ENCODE results near the gene ZBTB46. TPM values are rescaled to one million over a fixed set of nuclear protein-coding genes. Genes with fewer than 3 reads are reported as not detected.
A peak's percentile ranks its signal among the peaks of the same experiment; 100 is the strongest.

Gene ZBTB46
- total RNA-seq, 1 experiment from 2014 or later, result not detected

- Histone ChIP-seq H2AFZ (ENCODE audit: low read length) (no peak overlapping the region), H3K9ac (ENCODE audit: low read length) (no peak overlapping the region), H3K36me3 (ENCODE audit: insufficient read depth, low read length) (no peaks in the 10 kb centered on the region), H4K20me1 (ENCODE audit: insufficient read depth, low read depth, low read length) (no peaks in the 10 kb centered on the region), H3K27me3 (ENCODE audit: low read length) (no peaks in the 10 kb centered on the region), H3K4me1 (ENCODE audit: low read length) (no peaks in the 10 kb centered on the region), H3K9me2 (replicated peaks; ENCODE audit: insufficient read depth, low read length) (no peaks in the 10 kb centered on the region), H3K4me2 (ENCODE audit: low read depth, low read length, poor library complexity, severe bottlenecking) (no peak overlapping the region), H3K9me3 (ENCODE audit: low read length) (no peaks in the 10 kb centered on the region), H3K27ac (ENCODE audit: low read length) (no peak overlapping the region), H3K4me3 (ENCODE audit: low read length) (no peak overlapping the region), H3K79me2 (ENCODE audit: low read length) (no peaks in the 10 kb centered on the region)
- DNase-seq, result no peak
Observed at GRCh38 chr20:63759377-63759901, 71.6 kb downstream of the ZBTB46 start.

- DNase-seq, result no peak
Observed at GRCh38 chr20:63758152-63758551, 72.9 kb downstream of the ZBTB46 start.

GRCh38 chr20:63756648-63756991 is 74.4 kb downstream of the ZBTB46 start:
- H2AFZ ChIP-seq (ENCODE audit: low read length), result no peak overlapping the region
- H4K20me1 ChIP-seq (ENCODE audit: insufficient read depth, low read depth, low read length), result no peaks in the 10 kb centered on the region
- H3K36me3 ChIP-seq (ENCODE audit: insufficient read depth, low read length), result no peaks in the 10 kb centered on the region
- H3K9ac ChIP-seq (ENCODE audit: low read length), result no peak overlapping the region
- no peaks in the 10 kb centered on the region for H3K9me3 ChIP-seq (ENCODE audit: low read length)
- DNase-seq, result no peak
- no peaks in the 10 kb centered on the region for H3K4me1 ChIP-seq (ENCODE audit: low read length)
- no peaks in the 10 kb centered on the region for H3K79me2 ChIP-seq (ENCODE audit: low read length)
- H3K27me3 ChIP-seq (ENCODE audit: low read length), result no peaks in the 10 kb centered on the region
- no peak overlapping the region for H3K4me3 ChIP-seq (ENCODE audit: low read length)
- no peak overlapping the region for H3K27ac ChIP-seq (ENCODE audit: low read length)
- H3K4me2 ChIP-seq (ENCODE audit: low read depth, low read length, poor library complexity, severe bottlenecking), result no peak overlapping the region
- no peaks in the 10 kb centered on the region for H3K9me2 ChIP-seq (replicated peaks; ENCODE audit: insufficient read depth, low read length)

More at GRCh38 chr20:63758152-63758551, 72.9 kb downstream of the ZBTB46 start:
- Histone ChIP-seq H3K9ac (ENCODE audit: low read length) (no peak overlapping the region), H3K27me3 (ENCODE audit: low read length) (no peaks in the 10 kb centered on the region), H3K4me2 (ENCODE audit: low read depth, low read length, poor library complexity, severe bottlenecking) (no peak overlapping the region), H3K9me2 (replicated peaks; ENCODE audit: insufficient read depth, low read length) (no peaks in the 10 kb centered on the region), H2AFZ (ENCODE audit: low read length) (no peak overlapping the region), H3K79me2 (ENCODE audit: low read length) (no peaks in the 10 kb centered on the region), H3K27ac (ENCODE audit: low read length) (no peak overlapping the region), H4K20me1 (ENCODE audit: insufficient read depth, low read depth, low read length) (no peaks in the 10 kb centered on the region), H3K36me3 (ENCODE audit: insufficient read depth, low read length) (no peaks in the 10 kb centered on the region), H3K9me3 (ENCODE audit: low read length) (no peaks in the 10 kb centered on the region), H3K4me1 (ENCODE audit: low read length) (no peaks in the 10 kb centered on the region), H3K4me3 (ENCODE audit: low read length) (no peak overlapping the region)

- H3K4me3 ChIP-seq (ENCODE audit: low read length), result no peak overlapping the region
- no peaks in the 10 kb centered on the region for H3K9me2 ChIP-seq (replicated peaks; ENCODE audit: insufficient read depth, low read length)
- H3K36me3 ChIP-seq (ENCODE audit: insufficient read depth, low read length), result no peaks in the 10 kb centered on the region
- no peak overlapping the region for H3K27ac ChIP-seq (ENCODE audit: low read length)
- no peaks in the 10 kb centered on the region for H3K4me1 ChIP-seq (ENCODE audit: low read length)
- H3K27me3 ChIP-seq (ENCODE audit: low read length), result no peaks in the 10 kb centered on the region
- no peak for DNase-seq
- no peak overlapping the region for H3K4me2 ChIP-seq (ENCODE audit: low read depth, low read length, poor library complexity, severe bottlenecking)
- no peak overlapping the region for H2AFZ ChIP-seq (ENCODE audit: low read length)
- H3K9me3 ChIP-seq (ENCODE audit: low read length), result no peaks in the 10 kb centered on the region
- H3K79me2 ChIP-seq (ENCODE audit: low read length), result no peaks in the 10 kb centered on the region
- no peak overlapping the region for H3K9ac ChIP-seq (ENCODE audit: low read length)
- no peaks in the 10 kb centered on the region for H4K20me1 ChIP-seq (ENCODE audit: insufficient read depth, low read depth, low read length)
Observed at GRCh38 chr20:63755933-63756647, 75.0 kb downstream of the ZBTB46 start.

GRCh38 chr20:63754008-63754407 is 77.1 kb downstream of the ZBTB46 start:
- Histone ChIP-seq H2AFZ (ENCODE audit: low read length) (no peak overlapping the region), H3K9ac (ENCODE audit: low read length) (no peak overlapping the region), H3K36me3 (ENCODE audit: insufficient read depth, low read length) (no peaks in the 10 kb centered on the region), H3K4me1 (ENCODE audit: low read length) (no peaks in the 10 kb centered on the region), H3K27me3 (ENCODE audit: low read length) (no peaks in the 10 kb centered on the region), H3K9me3 (ENCODE audit: low read length) (no peaks in the 10 kb centered on the region), H4K20me1 (ENCODE audit: insufficient read depth, low read depth, low read length) (no peaks in the 10 kb centered on the region), H3K9me2 (replicated peaks; ENCODE audit: insufficient read depth, low read length) (no peaks in the 10 kb centered on the region), H3K4me3 (ENCODE audit: low read length) (no peak overlapping the region), H3K27ac (ENCODE audit: low read length) (no peak overlapping the region), H3K79me2 (ENCODE audit: low read length) (no peaks in the 10 kb centered on the region), H3K4me2 (ENCODE audit: low read depth, low read length, poor library complexity, severe bottlenecking) (no peak overlapping the region)
- DNase-seq, result no peak

- Histone ChIP-seq H3K27ac (ENCODE audit: low read length) (no peak overlapping the region), H3K27me3 (ENCODE audit: low read length) (no peaks in the 10 kb centered on the region), H3K9ac (ENCODE audit: low read length) (no peak overlapping the region), H3K9me2 (replicated peaks; ENCODE audit: insufficient read depth, low read length) (no peaks in the 10 kb centered on the region), H3K79me2 (ENCODE audit: low read length) (no peaks in the 10 kb centered on the region), H3K4me2 (ENCODE audit: low read depth, low read length, poor library complexity, severe bottlenecking) (no peak overlapping the region), H3K4me3 (ENCODE audit: low read length) (no peak overlapping the region), H2AFZ (ENCODE audit: low read length) (no peak overlapping the region), H3K36me3 (ENCODE audit: insufficient read depth, low read length) (no peaks in the 10 kb centered on the region), H4K20me1 (ENCODE audit: insufficient read depth, low read depth, low read length) (no peaks in the 10 kb centered on the region), H3K4me1 (ENCODE audit: low read length) (no peaks in the 10 kb centered on the region), H3K9me3 (ENCODE audit: low read length) (no peaks in the 10 kb centered on the region)
- no peak for DNase-seq
Observed at GRCh38 chr20:63753381-63753780, 77.7 kb downstream of the ZBTB46 start.

- Histone ChIP-seq H3K27ac (ENCODE audit: low read length) (no peak overlapping the region), H4K20me1 (ENCODE audit: insufficient read depth, low read depth, low read length) (no peaks in the 10 kb centered on the region), H3K4me1 (ENCODE audit: low read length) (peaks cover 2% of the 10 kb centered on the region; the same call in 1 of the 2 replicates), H3K4me3 (ENCODE audit: low read length) (no peak overlapping the region), H3K36me3 (ENCODE audit: insufficient read depth, low read length) (no peaks in the 10 kb centered on the region), H3K4me2 (ENCODE audit: low read depth, low read length, poor library complexity, severe bottlenecking) (no peak overlapping the region), H3K27me3 (ENCODE audit: low read length) (no peaks in the 10 kb centered on the region), H3K9ac (ENCODE audit: low read length) (no peak overlapping the region), H3K9me2 (replicated peaks; ENCODE audit: insufficient read depth, low read length) (no peaks in the 10 kb centered on the region), H3K9me3 (ENCODE audit: low read length) (no peaks in the 10 kb centered on the region), H2AFZ (ENCODE audit: low read length) (no peak overlapping the region), H3K79me2 (ENCODE audit: low read length) (no peaks in the 10 kb centered on the region)
- no peak for DNase-seq
Observed at GRCh38 chr20:63752411-63753101, 78.5 kb downstream of the ZBTB46 start.

- H3K79me2 ChIP-seq (ENCODE audit: low read length), result no peaks in the 10 kb centered on the region
- no peak overlapping the region for H2AFZ ChIP-seq (ENCODE audit: low read length)
- H3K4me2 ChIP-seq (ENCODE audit: low read depth, low read length, poor library complexity, severe bottlenecking), result no peak overlapping the region
- H3K9me3 ChIP-seq (ENCODE audit: low read length), result no peaks in the 10 kb centered on the region
- no peak overlapping the region for H3K27ac ChIP-seq (ENCODE audit: low read length)
- no peaks in the 10 kb centered on the region for H4K20me1 ChIP-seq (ENCODE audit: insufficient read depth, low read depth, low read length)
- no peaks in the 10 kb centered on the region for H3K9me2 ChIP-seq (replicated peaks; ENCODE audit: insufficient read depth, low read length)
- H3K9ac ChIP-seq (ENCODE audit: low read length), result no peak overlapping the region
- H3K4me1 ChIP-seq (ENCODE audit: low read length), result peaks cover 7% of the 10 kb centered on the region
- DNase-seq, result peak; percentile 53
- no peaks in the 10 kb centered on the region for H3K36me3 ChIP-seq (ENCODE audit: insufficient read depth, low read length)
- H3K27me3 ChIP-seq (ENCODE audit: low read length), result no peaks in the 10 kb centered on the region
- H3K4me3 ChIP-seq (ENCODE audit: low read length), result no peak overlapping the region
Observed at GRCh38 chr20:63751471-63752271, 79.4 kb downstream of the ZBTB46 start.
